Measurements from ENCODE around the gene MYADML2.

- TF ChIP-seq POLR2A (IDR thresholded peaks at IDR 0.05), result no peak
- TF ChIP-seq CTCF (IDR thresholded peaks at IDR 0.05), result no peak
Observed at GRCh38 chr17:81895400-81895799, 51.6 kb downstream of the MYADML2 start.
